DMS 273 (cell line): Measurements from ENCODE around the gene SASH3.
"Not testable (repeated sequence)": the region's sequence is repeated elsewhere in the genome, so short reads cannot be mapped to it uniquely, and the experiment has no call there.

Experiments
- DNase-seq: peaks from one replicate; lab custom pipeline; 2025; ENCODE audit not compliant: unreplicated experiment; lab: John Stamatoyannopoulos, UW

The SASH3 gene

GRCh38 chrX:129779747-129780146 lies at the start of gene SASH3:
Gene SASH3 (plus strand): TSS chrX:129779949. CDS start chrX:129780098, 149 bp downstream.
- no peak for DNase-seq

GRCh38 chrX:129731228-129731627 lies 48.5 kb upstream of the SASH3 start:
- DNase-seq, result no peak

GRCh38 chrX:129732857-129733256 lies 46.9 kb upstream of the SASH3 start:
- no peak for DNase-seq

GRCh38 chrX:129733335-129733734 lies 46.4 kb upstream of the SASH3 start:
- DNase-seq, result no peak

- no peak for DNase-seq
These were observed 43.3 kb upstream of the SASH3 start for GRCh38 chrX:129736491-129736890.

GRCh38 chrX:129737916-129738315 lies 41.8 kb upstream of the SASH3 start:
- no peak for DNase-seq

- peak; percentile 61 for DNase-seq
These were observed 41.1 kb upstream of the SASH3 start, which contains the start of gene XPNPEP2 for GRCh38 chrX:129738466-129739308. Gene XPNPEP2 (plus strand): TSS chrX:129738979. CDS start chrX:129739214, 235 bp downstream.

GRCh38 chrX:129739578-129739977 lies 40.2 kb upstream of the SASH3 start:
- DNase-seq, result no peak

- no peak for DNase-seq
These were observed 37.6 kb upstream of the SASH3 start for GRCh38 chrX:129741880-129742758.

- DNase-seq, result not testable (repeated sequence)
These were observed 37.0 kb upstream of the SASH3 start for GRCh38 chrX:129742759-129743152.

- DNase-seq, result no peak
These were observed 35.9 kb upstream of the SASH3 start for GRCh38 chrX:129743821-129744220.

- DNase-seq, result no peak
These were observed 34.9 kb upstream of the SASH3 start for GRCh38 chrX:129744861-129745321.

- no peak for DNase-seq
These were observed 32.9 kb upstream of the SASH3 start for GRCh38 chrX:129746557-129747470.

- no peak for DNase-seq
These were observed 32.2 kb upstream of the SASH3 start for GRCh38 chrX:129747533-129747932.

- no peak for DNase-seq
These were observed 31.4 kb upstream of the SASH3 start for GRCh38 chrX:129748305-129748704.

- DNase-seq, result no peak
These were observed 30.7 kb upstream of the SASH3 start for GRCh38 chrX:129749069-129749468.

GRCh38 chrX:129750971-129751370 lies 28.8 kb upstream of the SASH3 start:
- no peak for DNase-seq

- DNase-seq, result no peak
These were observed 25.4 kb upstream of the SASH3 start for GRCh38 chrX:129754056-129755024.
